Cardiac ventricle fibroblast (primary cell): ENCODE measurements around the gene TOP3A. TPM values are rescaled to one million over a fixed set of nuclear protein-coding genes. Genes with fewer than 3 reads are reported as not detected.

Source experiments
- total RNA-seq: library from RNA; depleted of rRNA; stranded (reverse); fragments of >200 nt; gene quantifications from 2 replicates; pipeline ENCODE4 v1.2.3, GENCODE V29; 2015

Gene TOP3A, protein sequence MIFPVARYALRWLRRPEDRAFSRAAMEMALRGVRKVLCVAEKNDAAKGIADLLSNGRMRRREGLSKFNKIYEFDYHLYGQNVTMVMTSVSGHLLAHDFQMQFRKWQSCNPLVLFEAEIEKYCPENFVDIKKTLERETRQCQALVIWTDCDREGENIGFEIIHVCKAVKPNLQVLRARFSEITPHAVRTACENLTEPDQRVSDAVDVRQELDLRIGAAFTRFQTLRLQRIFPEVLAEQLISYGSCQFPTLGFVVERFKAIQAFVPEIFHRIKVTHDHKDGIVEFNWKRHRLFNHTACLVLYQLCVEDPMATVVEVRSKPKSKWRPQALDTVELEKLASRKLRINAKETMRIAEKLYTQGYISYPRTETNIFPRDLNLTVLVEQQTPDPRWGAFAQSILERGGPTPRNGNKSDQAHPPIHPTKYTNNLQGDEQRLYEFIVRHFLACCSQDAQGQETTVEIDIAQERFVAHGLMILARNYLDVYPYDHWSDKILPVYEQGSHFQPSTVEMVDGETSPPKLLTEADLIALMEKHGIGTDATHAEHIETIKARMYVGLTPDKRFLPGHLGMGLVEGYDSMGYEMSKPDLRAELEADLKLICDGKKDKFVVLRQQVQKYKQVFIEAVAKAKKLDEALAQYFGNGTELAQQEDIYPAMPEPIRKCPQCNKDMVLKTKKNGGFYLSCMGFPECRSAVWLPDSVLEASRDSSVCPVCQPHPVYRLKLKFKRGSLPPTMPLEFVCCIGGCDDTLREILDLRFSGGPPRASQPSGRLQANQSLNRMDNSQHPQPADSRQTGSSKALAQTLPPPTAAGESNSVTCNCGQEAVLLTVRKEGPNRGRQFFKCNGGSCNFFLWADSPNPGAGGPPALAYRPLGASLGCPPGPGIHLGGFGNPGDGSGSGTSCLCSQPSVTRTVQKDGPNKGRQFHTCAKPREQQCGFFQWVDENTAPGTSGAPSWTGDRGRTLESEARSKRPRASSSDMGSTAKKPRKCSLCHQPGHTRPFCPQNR
- total RNA-seq: 29.0 and 30.6 TPM in 2 replicates

DNA sequence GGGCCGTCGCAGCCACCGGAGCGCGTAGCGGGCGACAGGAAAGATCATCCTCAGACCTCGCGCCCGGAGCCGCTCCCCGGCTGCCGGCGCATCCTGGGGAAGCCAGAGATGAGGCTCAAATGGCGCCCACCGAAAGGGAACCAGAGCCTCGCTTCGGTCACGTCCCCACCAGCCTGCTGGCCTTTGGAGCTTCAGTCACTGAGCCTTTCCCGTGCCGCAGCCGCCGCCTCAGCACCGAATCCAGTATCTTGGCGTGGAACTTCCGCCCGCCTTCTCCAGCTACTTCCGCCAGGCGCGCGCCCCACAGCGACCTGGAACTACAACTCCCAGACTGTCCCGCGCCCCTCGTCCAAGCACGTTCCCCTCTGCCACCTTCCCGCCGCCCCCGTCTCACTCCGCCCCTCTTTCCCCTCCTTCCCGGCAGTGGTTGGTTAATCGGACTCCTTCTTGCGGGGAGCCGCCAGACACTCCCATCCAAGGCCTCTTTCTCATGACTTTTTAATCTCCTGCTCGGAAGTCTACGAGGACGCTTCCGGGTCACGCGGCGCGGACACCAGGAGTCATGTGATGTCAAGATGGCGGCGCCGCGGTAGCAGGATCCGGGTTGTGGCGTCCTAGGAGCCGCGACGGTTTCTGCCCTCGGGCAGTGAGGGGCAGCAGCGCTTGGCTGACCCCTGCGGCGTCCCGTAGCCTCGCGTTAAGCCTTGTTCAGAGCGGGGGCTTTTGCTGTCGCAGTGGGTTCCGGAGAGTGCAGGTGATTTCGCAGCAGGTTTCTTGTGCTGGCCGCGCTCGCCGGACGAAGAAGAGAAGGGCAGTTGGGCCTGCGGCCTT is at the start of gene TOP3A, which contains the start of gene SMCR8:
Gene TOP3A (minus strand): TSS at position 264 of the 831 bp plus-strand sequence. CDS start 216 bp downstream, at position 48.
Gene SMCR8 (plus strand): TSS at position 563 of the 831 bp plus-strand sequence. CDS start 497 bp downstream, outside the sequence.

GRCh38 chr17:18363101-18364049 is 48.6 kb upstream of the TOP3A start, which contains the start of gene SHMT1:
TSS of gene SHMT1 (minus strand) at chr17:18363550. CDS start at chr17:18355981, 7,569 bp downstream.

GRCh38 chr17:18260332-18261145 is 54.3 kb downstream of the TOP3A start, which contains the start of gene MIEF2:
TSS of gene MIEF2 (plus strand) at chr17:18260662. CDS start at chr17:18262721, 2,059 bp downstream.

DNA sequence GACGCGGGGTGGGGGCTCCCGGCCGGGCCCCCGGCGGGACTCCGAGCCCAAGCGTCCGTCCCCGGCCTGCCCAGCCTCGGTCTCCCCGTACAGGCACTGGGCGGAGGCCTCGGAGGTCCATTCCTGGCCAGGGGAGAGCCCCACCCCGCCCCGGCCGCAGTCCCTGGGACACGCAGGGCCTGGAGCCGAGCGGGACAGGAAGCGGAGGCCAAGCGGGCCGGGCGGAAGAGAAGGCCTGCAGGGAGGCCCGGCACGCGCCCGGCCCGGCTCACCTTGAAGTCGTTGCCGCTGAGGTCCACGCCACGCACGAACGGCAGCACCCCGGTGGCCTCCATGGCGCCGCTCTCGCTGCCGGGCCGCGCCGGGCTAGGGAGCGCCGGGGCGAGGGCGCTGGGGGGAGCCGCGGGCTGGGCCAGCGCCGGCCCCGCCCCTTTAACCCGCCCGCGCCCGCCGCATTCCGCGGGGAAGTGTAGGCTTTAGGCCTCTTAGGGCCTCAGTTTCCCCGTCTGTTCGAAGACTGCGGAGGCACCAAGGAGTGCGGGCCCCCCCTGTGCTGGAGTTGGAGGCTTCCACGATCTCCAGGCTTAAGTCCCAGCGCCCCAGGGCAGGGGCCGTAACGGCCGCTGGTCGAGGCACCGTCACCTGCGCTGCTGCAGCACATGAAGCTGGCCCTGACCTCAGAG is 56.3 kb downstream of the TOP3A start, which contains the start of gene FLII:
Gene FLII (minus strand): TSS at position 383 of the 683 bp plus-strand sequence. CDS start 48 bp downstream, at position 335.

GRCh38 chr17:18225121-18225641 is 89.6 kb downstream of the TOP3A start, which contains the start of gene LLGL1:
TSS of gene LLGL1 (plus strand) at chr17:18225635. CDS start at chr17:18225683, 48 bp downstream.

Other genes starting within 250 kb of the TOP3A start
- 30.1 and 32.1 TPM in 2 replicates for gene DRG2, start 227.0 kb downstream of the TOP3A start, total RNA-seq
- gene MYO15A, start 206.2 kb downstream of the TOP3A start, total RNA-seq: 2.0 and 3.1 TPM in 2 replicates
- 130 and 144 TPM in 2 replicates for gene ALKBH5, start 131.2 kb downstream of the TOP3A start, total RNA-seq
- gene LLGL1, start 89.4 kb downstream of the TOP3A start, total RNA-seq: 42.2 and 46.9 TPM in 2 replicates
- 181 and 190 TPM in 2 replicates for gene FLII, start 56.3 kb downstream of the TOP3A start, total RNA-seq
- 13.4 and 13.6 TPM in 2 replicates for gene MIEF2, start 54.3 kb downstream of the TOP3A start, total RNA-seq
- 10.7 and 12.1 TPM in 2 replicates for gene SMCR8, start 299 bp upstream of the TOP3A start, total RNA-seq
- 7.3 and 8.3 TPM in 2 replicates for gene SHMT1, start 48.6 kb upstream of the TOP3A start, total RNA-seq
- gene EVPLL, start 62.8 kb upstream of the TOP3A start, total RNA-seq: not detected in 2 replicates
- not detected in 2 replicates for gene LGALS9C, start 161.8 kb upstream of the TOP3A start, total RNA-seq